BE2C (cell line): Measurements from ENCODE around the gene PTPRD.

Experiments
- DNase-seq: peaks from one replicate; pipeline ENCODE4 v3.0.0-alpha.2; 2020
- H3K27me3 ChIP-seq: fragments of 250-450 bp; sonication (Bioruptor Pico); 2 replicates; pipeline ENCODE4 v1.5.1; 2020; ENCODE audit warnings: mild to moderate bottlenecking
- H3K36me3 ChIP-seq: fragments of 250-450 bp; sonication (Bioruptor Pico); 2 replicates; pipeline ENCODE4 v1.5.1; 2020; ENCODE audit warnings: mild to moderate bottlenecking
- H3K4me1 ChIP-seq: fragments of 250-450 bp; sonication (Bioruptor Pico); 2 replicates; pipeline ENCODE4 v1.5.1; 2020
- H3K4me3 ChIP-seq: 2 replicates; pipeline ENCODE4 v1.5.1; 2011; ENCODE audit warnings: low read depth, low read length
- H3K9me3 ChIP-seq: fragments of 250-450 bp; sonication (Bioruptor Pico); 2 replicates; pipeline ENCODE4 v1.5.1; 2020
- CTCF ChIP-seq: IDR thresholded peaks from 2 replicates; pipeline ENCODE4 v1.5.1; 2012; ENCODE audit warnings: mild to moderate bottlenecking, low read depth, low read length

Gene PTPRD

GRCh38 chr9:8337834-8338766 is 2274.7 kb downstream of the PTPRD start:
- Histone ChIP-seq H3K9me3 (no peaks in the 10 kb centered on the region), H3K27me3 (no peaks in the 10 kb centered on the region), H3K4me1 (no peaks in the 10 kb centered on the region), H3K4me3 (no peak overlapping the region), H3K36me3 (no peaks in the 10 kb centered on the region)
- TF ChIP-seq CTCF = no peak
- DNase-seq = no peak

- TF ChIP-seq CTCF = no peak
- no peaks in the 10 kb centered on the region for H3K27me3 ChIP-seq
- no peaks in the 10 kb centered on the region for H3K9me3 ChIP-seq
- no peak for DNase-seq
- no peaks in the 10 kb centered on the region for H3K4me1 ChIP-seq
- H3K36me3 ChIP-seq = no peaks in the 10 kb centered on the region
- no peak overlapping the region for H3K4me3 ChIP-seq
Measured at GRCh38 chr9:8332871-8333270, 2279.9 kb downstream of the PTPRD start.

GRCh38 chr9:8332331-8332650 is 2280.5 kb downstream of the PTPRD start:
- no peak for DNase-seq
- H3K4me3 ChIP-seq = no peak overlapping the region
- H3K27me3 ChIP-seq = no peaks in the 10 kb centered on the region
- no peaks in the 10 kb centered on the region for H3K4me1 ChIP-seq
- TF ChIP-seq CTCF = no peak
- H3K36me3 ChIP-seq = no peaks in the 10 kb centered on the region
- no peaks in the 10 kb centered on the region for H3K9me3 ChIP-seq

GRCh38 chr9:8331507-8332330 is 2281.1 kb downstream of the PTPRD start:
- no peaks in the 10 kb centered on the region for H3K36me3 ChIP-seq
- H3K9me3 ChIP-seq = no peaks in the 10 kb centered on the region
- H3K4me1 ChIP-seq = no peaks in the 10 kb centered on the region
- TF ChIP-seq CTCF = no peak
- H3K4me3 ChIP-seq = no peak overlapping the region
- no peak for DNase-seq
- H3K27me3 ChIP-seq = no peaks in the 10 kb centered on the region

GRCh38 chr9:8329561-8330283 is 2283.1 kb downstream of the PTPRD start:
- no peak for TF ChIP-seq CTCF
- H3K36me3 ChIP-seq = no peaks in the 10 kb centered on the region

More at GRCh38 chr9:8329561-8330283, 2283.1 kb downstream of the PTPRD start:
- H3K27me3 ChIP-seq = no peaks in the 10 kb centered on the region
- no peak for DNase-seq
- H3K9me3 ChIP-seq = no peaks in the 10 kb centered on the region
- no peak overlapping the region for H3K4me3 ChIP-seq
- no peaks in the 10 kb centered on the region for H3K4me1 ChIP-seq
